ENCODE measurements around the gene HOXC4.

HOXC4 gene

DNA sequence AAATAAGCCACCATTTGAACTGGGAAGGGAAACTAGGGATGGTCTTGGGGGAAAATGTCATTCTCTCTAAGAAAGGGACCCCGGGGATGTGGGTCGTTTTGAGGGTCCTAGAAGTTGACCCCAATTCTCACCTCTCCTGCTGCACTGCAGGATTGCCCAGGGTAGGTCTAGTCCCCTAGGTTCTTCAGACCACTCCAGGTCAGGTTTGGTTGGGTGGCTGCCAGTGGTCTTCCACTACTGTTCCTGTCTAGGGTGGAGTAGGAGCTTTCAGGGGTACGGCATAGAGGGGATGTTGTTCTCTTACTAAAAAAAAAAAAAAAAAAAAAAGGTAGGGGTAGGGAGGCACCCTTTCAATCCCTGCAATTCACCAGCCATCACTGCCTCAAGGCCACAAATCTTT is 37.6 kb upstream of the HOXC4 start:
- ChIA-PET POLR2A (ENCODE audit: low non-redundant PET) (no interaction called here), CTCF (interaction anchor here (0.7 to 2.6 kb wide), 6 partner anchors 9 to 354 kb away, joined by 3 to 15 read pairs (median 5); partner anchors contain the start of gene HOXC10)
- TF ChIP-seq, protein P1, sequence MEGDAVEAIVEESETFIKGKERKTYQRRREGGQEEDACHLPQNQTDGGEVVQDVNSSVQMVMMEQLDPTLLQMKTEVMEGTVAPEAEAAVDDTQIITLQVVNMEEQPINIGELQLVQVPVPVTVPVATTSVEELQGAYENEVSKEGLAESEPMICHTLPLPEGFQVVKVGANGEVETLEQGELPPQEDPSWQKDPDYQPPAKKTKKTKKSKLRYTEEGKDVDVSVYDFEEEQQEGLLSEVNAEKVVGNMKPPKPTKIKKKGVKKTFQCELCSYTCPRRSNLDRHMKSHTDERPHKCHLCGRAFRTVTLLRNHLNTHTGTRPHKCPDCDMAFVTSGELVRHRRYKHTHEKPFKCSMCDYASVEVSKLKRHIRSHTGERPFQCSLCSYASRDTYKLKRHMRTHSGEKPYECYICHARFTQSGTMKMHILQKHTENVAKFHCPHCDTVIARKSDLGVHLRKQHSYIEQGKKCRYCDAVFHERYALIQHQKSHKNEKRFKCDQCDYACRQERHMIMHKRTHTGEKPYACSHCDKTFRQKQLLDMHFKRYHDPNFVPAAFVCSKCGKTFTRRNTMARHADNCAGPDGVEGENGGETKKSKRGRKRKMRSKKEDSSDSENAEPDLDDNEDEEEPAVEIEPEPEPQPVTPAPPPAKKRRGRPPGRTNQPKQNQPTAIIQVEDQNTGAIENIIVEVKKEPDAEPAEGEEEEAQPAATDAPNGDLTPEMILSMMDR (conservative IDR thresholded peaks at IDR 0.05; ENCODE audit: low read depth), result no peak
- DNase-seq (ENCODE audit: low spot score), result no peak
- peak overlapping the region; percentile 64 for H3K27ac ChIP-seq

DNA sequence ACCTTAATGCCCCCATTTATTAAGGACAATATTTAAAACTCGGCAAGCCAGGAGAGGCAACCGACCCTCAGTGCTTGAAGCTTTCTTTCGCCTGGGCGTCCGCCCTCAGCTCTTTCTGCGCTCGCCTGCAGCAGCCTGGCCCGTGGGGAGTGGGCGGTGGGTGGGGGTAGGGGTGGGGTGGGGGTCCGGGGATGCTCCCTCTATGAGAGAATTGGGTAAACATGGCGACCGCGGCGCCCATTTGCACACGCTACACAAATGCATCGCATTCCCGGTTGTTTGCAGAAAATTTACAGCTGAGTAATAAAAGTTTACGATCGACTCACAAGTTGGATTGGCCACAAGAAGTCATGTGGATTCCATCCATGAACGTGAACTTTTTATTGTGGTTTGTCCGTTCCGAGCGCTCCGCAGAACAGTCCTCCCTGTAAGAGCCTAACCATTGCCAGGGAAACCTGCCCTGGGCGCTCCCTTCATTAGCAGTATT is 37.1 kb upstream of the HOXC4 start:
- peak; percentile 72 for DNase-seq (ENCODE audit: low spot score)
- H3K27ac ChIP-seq, result peak overlapping the region; percentile 64
- TF ChIP-seq, protein P1 (conservative IDR thresholded peaks at IDR 0.05; ENCODE audit: low read depth), result no peak
- POLR2A ChIA-PET (ENCODE audit: low non-redundant PET), result interaction anchor here (0.5 kb wide), 1 partner anchor 263 kb away, joined by 3 read pairs; no protein-coding TSS in a partner anchor
- CTCF ChIA-PET, result interaction anchor here (0.6 to 2.6 kb wide), 10 partner anchors 9 to 354 kb away, joined by 3 to 15 read pairs (median 4); partner anchors contain the start of gene HOXC10

DNA sequence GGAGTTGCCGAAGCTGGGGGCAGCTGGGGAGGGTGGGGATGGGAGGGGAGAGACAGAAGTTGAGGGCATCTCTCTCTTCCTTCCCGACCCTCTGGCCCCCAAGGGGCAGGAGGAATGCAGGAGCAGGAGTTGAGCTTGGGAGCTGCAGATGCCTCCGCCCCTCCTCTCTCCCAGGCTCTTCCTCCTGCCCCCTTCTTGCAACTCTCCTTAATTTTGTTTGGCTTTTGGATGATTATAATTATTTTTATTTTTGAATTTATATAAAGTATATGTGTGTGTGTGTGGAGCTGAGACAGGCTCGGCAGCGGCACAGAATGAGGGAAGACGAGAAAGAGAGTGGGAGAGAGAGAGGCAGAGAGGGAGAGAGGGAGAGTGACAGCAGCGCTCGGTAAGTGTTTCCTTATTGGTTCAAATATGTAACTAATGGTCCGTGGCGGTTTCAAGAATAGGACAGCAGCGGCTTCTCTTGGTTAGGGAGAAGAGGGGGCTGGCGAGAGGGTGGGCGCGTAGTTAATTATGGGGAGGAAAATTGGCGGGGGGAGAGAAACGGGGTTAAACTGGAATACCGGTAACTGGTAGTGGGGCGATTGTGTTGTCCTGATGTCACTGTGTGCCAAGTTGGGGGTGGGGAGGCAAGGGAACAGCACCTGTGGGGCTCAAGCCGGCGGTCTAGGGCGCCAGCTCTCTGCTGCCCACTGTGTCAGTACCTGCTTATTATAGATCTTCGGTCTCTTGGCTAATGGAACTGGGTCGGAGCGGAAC is 36.4 kb upstream of the HOXC4 start:
- H3K27ac ChIP-seq, result peak overlapping the region; percentile 64
- ChIA-PET POLR2A (ENCODE audit: low non-redundant PET) (interaction anchor here (0.5 to 0.7 kb wide), 3 partner anchors 20 to 382 kb away, joined by 3 to 10 read pairs (median 6); no protein-coding TSS in a partner anchor), CTCF (interaction anchor here (0.6 to 2.6 kb wide), 11 partner anchors 8 to 315 kb away, joined by 3 to 15 read pairs (median 4); partner anchors contain the start of genes HOXC10, HOXC5 and HOXC8)
- TF ChIP-seq, protein P1 (conservative IDR thresholded peaks at IDR 0.05; ENCODE audit: low read depth), result no peak
- DNase-seq (ENCODE audit: low spot score), result peak; percentile 59

DNA sequence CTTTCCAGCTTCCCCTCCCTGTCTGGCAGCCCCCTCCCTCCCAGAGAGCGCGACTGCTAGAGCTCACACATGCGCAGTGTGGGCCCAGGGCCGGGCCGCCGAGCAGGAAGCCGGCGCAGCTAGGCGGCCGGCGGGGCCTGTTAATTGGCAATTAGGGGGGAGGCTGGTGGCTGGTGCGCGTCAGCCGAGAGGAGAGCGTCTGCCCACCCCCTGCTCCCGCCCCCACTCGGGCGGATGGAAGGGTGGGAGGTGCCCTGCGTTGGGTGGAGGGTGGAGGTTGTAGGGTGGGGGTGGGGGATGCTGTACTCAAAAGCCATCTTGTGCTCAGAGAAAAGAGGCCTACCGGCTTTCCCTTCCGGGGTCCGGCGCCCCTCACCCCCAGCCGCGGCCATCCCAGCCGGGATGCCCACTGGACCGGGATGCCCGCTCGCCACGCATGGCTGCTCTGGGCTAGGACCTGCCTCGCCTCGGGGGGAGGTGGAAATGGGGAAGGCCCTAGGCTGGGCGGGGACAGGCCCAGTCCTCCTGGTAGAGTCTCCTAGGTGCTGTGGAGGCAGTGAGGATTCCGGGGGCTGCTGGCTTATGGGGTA is 35.7 kb upstream of the HOXC4 start:
- H3K27ac ChIP-seq, result peak overlapping the region; percentile 64
- ChIA-PET CTCF (interaction anchor here (0.8 to 2.6 kb wide), 5 partner anchors 9 to 183 kb away, joined by 4 to 15 read pairs (median 6); partner anchors contain the start of genes HOXC5 and HOXC8), POLR2A (ENCODE audit: low non-redundant PET) (interaction anchor here (0.6 to 0.7 kb wide), 3 partner anchors 21 to 382 kb away, joined by 3 to 10 read pairs (median 6); no protein-coding TSS in a partner anchor)
- DNase-seq (ENCODE audit: low spot score), result peak; percentile 95
- TF ChIP-seq, protein P1 (conservative IDR thresholded peaks at IDR 0.05; ENCODE audit: low read depth), result no peak

DNA sequence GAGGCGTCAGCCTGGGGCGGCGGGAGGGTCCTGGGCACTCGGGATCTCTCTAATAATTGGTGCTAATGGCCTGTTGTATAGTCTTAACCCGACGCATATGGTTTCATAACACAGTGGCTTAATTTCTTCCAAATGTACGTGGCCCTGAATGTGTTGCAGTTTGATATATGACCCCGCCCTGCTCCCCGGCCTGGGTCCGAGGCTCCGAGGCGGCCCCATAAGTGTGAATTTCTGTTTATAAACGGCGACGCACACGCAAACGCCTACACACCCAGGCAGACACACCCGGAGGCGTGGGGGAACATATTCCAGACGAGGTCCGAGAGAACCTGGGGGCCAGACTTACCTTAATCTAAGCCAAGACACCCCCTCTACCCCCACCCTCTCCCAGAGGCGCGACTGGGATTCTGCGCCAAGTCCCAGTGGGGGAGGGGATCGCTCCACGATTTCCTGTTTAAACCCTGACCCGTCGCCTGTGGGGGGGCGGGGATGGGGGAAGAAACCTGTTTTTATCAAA is 35.1 kb upstream of the HOXC4 start:
- TF ChIP-seq, protein P1 (conservative IDR thresholded peaks at IDR 0.05; ENCODE audit: low read depth), result no peak
- DNase-seq (ENCODE audit: low spot score), result no peak
- POLR2A ChIA-PET (ENCODE audit: low non-redundant PET), result no interaction called here
- H3K27ac ChIP-seq, result peak overlapping the region; percentile 64
- CTCF ChIA-PET, result interaction anchor here (0.5 kb wide), 1 partner anchor 65 kb away, joined by 3 read pairs; no protein-coding TSS in a partner anchor

Data from RWPE1 (cell line).